HepG2 (cell line): Measurements from ENCODE around the gene PSMD3. TPM values are rescaled to one million over a fixed set of nuclear protein-coding genes. Genes with fewer than 3 reads are reported as not detected.

Source experiments
- BCL6 ChIP-seq: IDR thresholded peaks from 2 replicates; pipeline ENCODE4 v1.6.1; 2016; ENCODE audit warnings: missing genetic modification reagents, missing compliant biosample characterization
- CBX5 ChIP-seq: sonication (generic); formaldehyde crosslinking; IDR thresholded peaks from 2 replicates; pipeline ENCODE4 v1.4.0; 2020; ENCODE audit warnings: missing genetic modification reagents, borderline replicate concordance
- CCAR2 ChIP-seq: fragments of 200-400 bp; formaldehyde crosslinking; optimal IDR thresholded peaks from 2 replicates; pipeline ENCODE3; 2018; ENCODE audit warnings: low read depth, mild to moderate bottlenecking, low read length, moderate library complexity
- ELK4 ChIP-seq: sonication (generic); formaldehyde crosslinking; IDR thresholded peaks from 2 replicates; pipeline ENCODE4 v1.9.0; 2021; ENCODE audit warnings: missing genetic modification reagents, borderline replicate concordance
- HMGA1 ChIP-seq: sonication (generic); formaldehyde crosslinking; conservative IDR thresholded peaks from 2 replicates; pipeline ENCODE4 v1.4.0; 2020; ENCODE audit warnings: missing genetic modification reagents
- HOXA9 ChIP-seq: sonication (generic); formaldehyde crosslinking; IDR thresholded peaks from 2 replicates; pipeline ENCODE4 v1.8.1; 2022; ENCODE audit warnings: missing genetic modification reagents, mild to moderate bottlenecking, moderate library complexity, borderline replicate concordance
- JUN ChIP-seq: sonication (generic); formaldehyde crosslinking; IDR thresholded peaks from 2 replicates; pipeline ENCODE4 v1.4.0; 2020; ENCODE audit warnings: mild to moderate bottlenecking, missing genetic modification reagents
- MXD4 ChIP-seq: IDR thresholded peaks from 2 replicates; pipeline ENCODE4 v1.6.1; 2016; ENCODE audit warnings: mild to moderate bottlenecking, missing biosample characterization, missing genetic modification reagents
- NFE2L2 ChIP-seq: fragments of 150-350 bp; IDR thresholded peaks from 2 replicates; pipeline ENCODE4 v1.6.1; 2014; ENCODE audit warnings: low read length
- NFYC ChIP-seq: IDR thresholded peaks from 2 replicates; pipeline ENCODE4 v1.6.1; 2016; ENCODE audit warnings: missing genetic modification reagents, missing compliant biosample characterization
- PAF1 ChIP-seq: IDR thresholded peaks from 2 replicates; pipeline ENCODE4 v1.6.1; 2016; ENCODE audit warnings: missing genetic modification reagents, missing compliant biosample characterization
- PHF20 ChIP-seq: sonication (generic); formaldehyde crosslinking; IDR thresholded peaks from 2 replicates; pipeline ENCODE4 v1.5.0; 2020; ENCODE audit warnings: mild to moderate bottlenecking, missing genetic modification reagents
- RCOR2 ChIP-seq: IDR thresholded peaks from 2 replicates; pipeline ENCODE4 v1.6.1; 2016; ENCODE audit warnings: missing biosample characterization, missing genetic modification reagents
- RELA ChIP-seq: sonication (generic); formaldehyde crosslinking; IDR thresholded peaks from 2 replicates; pipeline ENCODE4 v1.4.0; 2020; ENCODE audit warnings: missing genetic modification reagents
- RFX1 ChIP-seq: fragments of 450-650 bp; IDR thresholded peaks from 2 replicates; pipeline ENCODE4 v1.6.1; 2017
- SALL2 ChIP-seq: sonication (generic); formaldehyde crosslinking; IDR thresholded peaks from 2 replicates; pipeline ENCODE4 v1.8.1; 2023; ENCODE audit warnings: mild to moderate bottlenecking, missing genetic modification reagents, inconsistent platforms
- TEAD2 ChIP-seq: sonication (generic); formaldehyde crosslinking; IDR thresholded peaks from 2 replicates; pipeline ENCODE4 v1.9.0; 2021; ENCODE audit warnings: missing genetic modification reagents
- TRIM24 ChIP-seq: sonication (generic); formaldehyde crosslinking; IDR thresholded peaks from 2 replicates; pipeline ENCODE4 v1.8.0; 2022; ENCODE audit warnings: mild to moderate bottlenecking, missing genetic modification reagents
- ZNF317 ChIP-seq: sonication (generic); formaldehyde crosslinking; IDR thresholded peaks from 2 replicates; pipeline ENCODE4 v1.5.0; 2020; ENCODE audit warnings: mild to moderate bottlenecking, missing genetic modification reagents
- ZNF441 ChIP-seq: sonication (generic); formaldehyde crosslinking; IDR thresholded peaks from 2 replicates; pipeline ENCODE4 v1.7.0; 2021; ENCODE audit warnings: missing genetic modification reagents, borderline replicate concordance
- ZNF446 ChIP-seq: sonication (generic); formaldehyde crosslinking; IDR thresholded peaks from 2 replicates; pipeline ENCODE4 v1.5.0; 2020; ENCODE audit warnings: mild to moderate bottlenecking, missing genetic modification reagents
- ZSCAN12 ChIP-seq: sonication (generic); formaldehyde crosslinking; IDR thresholded peaks from 2 replicates; pipeline ENCODE4 v1.9.0; 2021; ENCODE audit warnings: mild to moderate bottlenecking, missing genetic modification reagents
- ZUFSP ChIP-seq: sonication (generic); formaldehyde crosslinking; IDR thresholded peaks from 2 replicates; pipeline ENCODE4 v1.9.0; 2021; ENCODE audit warnings: missing genetic modification reagents, mild to moderate bottlenecking, borderline replicate concordance
- polyA plus RNA-seq, 8 experiments: library from polyadenylated mRNA; depleted of rRNA in 3 of 8; stranded (reverse) in 7 of 8; unstranded in 1 of 8; fragments of >200 nt; fragmentation: Illumina TruSeq in 4 of 8; extraction: Trizol in 4 of 8; gene quantifications; 2 replicates each; pipeline versions ENCODE4 v1.2.1 to v1.2.3, GENCODE V29; 2011 to 2016; ENCODE audit warnings: low read depth in 4 of 8, missing spikeins in 1 of 8, mixed read lengths in 1 of 8; ENCODE audit not compliant: insufficient read depth in 1 of 8
- total RNA-seq, 5 experiments: library from RNA; depleted of rRNA; stranded (reverse); fragments of >200 nt; fragmentation: Illumina TruSeq; extraction: Trizol; gene quantifications; 2 replicates each; pipeline ENCODE4 v1.2.3, GENCODE V29; 2016; ENCODE audit warnings: low read depth in 1 of 5
- TF ChIP-seq, protein P1 (sequence below): sonication (generic); formaldehyde crosslinking; IDR thresholded peaks from 2 replicates; pipeline ENCODE4 v1.5.0; 2020; ENCODE audit warnings: missing genetic modification reagents
- TF ChIP-seq, protein P2 (sequence below): sonication (generic); formaldehyde crosslinking; IDR thresholded peaks from 2 replicates; pipeline ENCODE4 v1.4.0; 2020; ENCODE audit warnings: missing genetic modification reagents, mild to moderate bottlenecking, borderline replicate concordance
- TF ChIP-seq, protein P3 (sequence below): sonication (generic); formaldehyde crosslinking; IDR thresholded peaks from 2 replicates; pipeline ENCODE4 v1.8.0; 2022; ENCODE audit warnings: mild to moderate bottlenecking, missing genetic modification reagents, moderate library complexity

Gene PSMD3
- total and polyA plus RNA-seq, 2 of the 13 experiments (the other 11 are each of a cell fraction or from before 2014, with no cell fraction given), result 97.4 to 146 TPM

GRCh38 chr17:39960524-39961041 lies 20.0 kb upstream of the PSMD3 start (continued):
- TF ChIP-seq ZNF317 (CRISPR knock-in tag) (no peak), BCL6 (CRISPR knock-in tag) (peak; percentile 58; the same call in 1 of the 2 replicates), ZNF446 (no peak), HOXA9 (CRISPR knock-in tag) (no peak), RELA (CRISPR knock-in tag) (no peak), TRIM24 (CRISPR knock-in tag) (no peak), SALL2 (CRISPR knock-in tag) (0 out of 2 replicates have a peak, but pooled peaks have one; percentile 23), ELK4 (CRISPR knock-in tag) (no peak), ZUFSP (CRISPR knock-in tag) (no peak), RFX1 (no peak), MXD4 (CRISPR knock-in tag) (no peak), JUN (CRISPR knock-in tag) (0 out of 2 replicates have a peak, but pooled peaks have one; percentile 17), NFYC (CRISPR knock-in tag) (no peak), HMGA1 (CRISPR knock-in tag) (no peak), TEAD2 (CRISPR knock-in tag) (no peak), PAF1 (CRISPR knock-in tag) (no peak), CCAR2 (no peak), PHF20 (CRISPR knock-in tag) (no peak), CBX5 (CRISPR knock-in tag) (no peak), NFE2L2 (no peak), RCOR2 (CRISPR knock-in tag) (no peak), ZNF441 (CRISPR knock-in tag) (peak; percentile 97), ZSCAN12 (no peak)
- TF ChIP-seq, protein P1, sequence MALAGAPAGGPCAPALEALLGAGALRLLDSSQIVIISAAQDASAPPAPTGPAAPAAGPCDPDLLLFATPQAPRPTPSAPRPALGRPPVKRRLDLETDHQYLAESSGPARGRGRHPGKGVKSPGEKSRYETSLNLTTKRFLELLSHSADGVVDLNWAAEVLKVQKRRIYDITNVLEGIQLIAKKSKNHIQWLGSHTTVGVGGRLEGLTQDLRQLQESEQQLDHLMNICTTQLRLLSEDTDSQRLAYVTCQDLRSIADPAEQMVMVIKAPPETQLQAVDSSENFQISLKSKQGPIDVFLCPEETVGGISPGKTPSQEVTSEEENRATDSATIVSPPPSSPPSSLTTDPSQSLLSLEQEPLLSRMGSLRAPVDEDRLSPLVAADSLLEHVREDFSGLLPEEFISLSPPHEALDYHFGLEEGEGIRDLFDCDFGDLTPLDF, result no peak
- TF ChIP-seq, protein P2, sequence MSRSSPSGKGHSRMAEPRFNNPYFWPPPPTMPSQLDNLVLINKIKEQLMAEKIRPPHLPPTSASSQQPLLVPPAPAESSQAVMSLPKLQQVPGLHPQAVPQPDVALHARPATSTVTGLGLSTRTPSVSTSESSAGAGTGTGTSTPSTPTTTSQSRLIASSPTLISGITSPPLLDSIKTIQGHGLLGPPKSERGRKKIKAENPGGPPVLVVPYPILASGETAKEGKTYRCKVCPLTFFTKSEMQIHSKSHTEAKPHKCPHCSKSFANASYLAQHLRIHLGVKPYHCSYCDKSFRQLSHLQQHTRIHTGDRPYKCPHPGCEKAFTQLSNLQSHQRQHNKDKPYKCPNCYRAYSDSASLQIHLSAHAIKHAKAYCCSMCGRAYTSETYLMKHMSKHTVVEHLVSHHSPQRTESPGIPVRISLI (CRISPR knock-in tag), result peak; percentile 79; the same call in 1 of the 2 replicates
- TF ChIP-seq, protein P3, sequence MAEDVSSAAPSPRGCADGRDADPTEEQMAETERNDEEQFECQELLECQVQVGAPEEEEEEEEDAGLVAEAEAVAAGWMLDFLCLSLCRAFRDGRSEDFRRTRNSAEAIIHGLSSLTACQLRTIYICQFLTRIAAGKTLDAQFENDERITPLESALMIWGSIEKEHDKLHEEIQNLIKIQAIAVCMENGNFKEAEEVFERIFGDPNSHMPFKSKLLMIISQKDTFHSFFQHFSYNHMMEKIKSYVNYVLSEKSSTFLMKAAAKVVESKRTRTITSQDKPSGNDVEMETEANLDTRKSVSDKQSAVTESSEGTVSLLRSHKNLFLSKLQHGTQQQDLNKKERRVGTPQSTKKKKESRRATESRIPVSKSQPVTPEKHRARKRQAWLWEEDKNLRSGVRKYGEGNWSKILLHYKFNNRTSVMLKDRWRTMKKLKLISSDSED (CRISPR knock-in tag), result no peak
